IMR-90 (cell line): ENCODE measurements around the gene CENPX.

Source experiments
- BHLHE40 ChIP-seq: fragments of 150-350 bp; IDR thresholded peaks from 2 replicates; pipeline ENCODE4 v1.6.1; 2016; ENCODE audit warnings: mild to moderate bottlenecking, low read depth, low read length
- CEBPB ChIP-seq: IDR thresholded peaks from 2 replicates; pipeline ENCODE4 v1.6.1; 2012; ENCODE audit warnings: low read depth, low read length, improper control_type of control experiment
- POLR2A ChIP-seq: IDR thresholded peaks from 2 replicates; pipeline ENCODE4 v1.6.1; 2012; ENCODE audit warnings: mild to moderate bottlenecking, low read depth, low read length
- RAD21 ChIP-seq: IDR thresholded peaks from 2 replicates; pipeline ENCODE4 v1.6.1; 2012; ENCODE audit warnings: low read length, improper control_type of control experiment
- RFX5 ChIP-seq: IDR thresholded peaks from 2 replicates; pipeline ENCODE4 v1.8.0; 2012; ENCODE audit warnings: low read depth, mild to moderate bottlenecking, low read length, moderate library complexity
- SMC3 ChIP-seq: fragments of 150-350 bp; IDR thresholded peaks from 2 replicates; pipeline ENCODE4 v1.6.1; 2016; ENCODE audit warnings: low read depth, mild to moderate bottlenecking, antibody characterized with exemption, low read length, moderate library complexity
- TF ChIP-seq, protein P1 (sequence below): conservative IDR thresholded peaks from 2 replicates; pipeline ENCODE4 v1.5.1; 2012; ENCODE audit warnings: mild to moderate bottlenecking, low read depth, low read length, improper control_type of control experiment
- TF ChIP-seq, protein P2 (sequence below): fragments of 150-350 bp; IDR thresholded peaks from 2 replicates; pipeline ENCODE4 v1.6.1; 2017; ENCODE audit warnings: mild to moderate bottlenecking, antibody characterized with exemption, low read length, low read depth
- TF ChIP-seq, protein P3 (sequence below): fragments of 150-350 bp; IDR thresholded peaks from 2 replicates; pipeline ENCODE4 v1.6.1; 2016; ENCODE audit warnings: low read depth, mild to moderate bottlenecking, low read length, moderate library complexity, borderline replicate concordance

DNA sequence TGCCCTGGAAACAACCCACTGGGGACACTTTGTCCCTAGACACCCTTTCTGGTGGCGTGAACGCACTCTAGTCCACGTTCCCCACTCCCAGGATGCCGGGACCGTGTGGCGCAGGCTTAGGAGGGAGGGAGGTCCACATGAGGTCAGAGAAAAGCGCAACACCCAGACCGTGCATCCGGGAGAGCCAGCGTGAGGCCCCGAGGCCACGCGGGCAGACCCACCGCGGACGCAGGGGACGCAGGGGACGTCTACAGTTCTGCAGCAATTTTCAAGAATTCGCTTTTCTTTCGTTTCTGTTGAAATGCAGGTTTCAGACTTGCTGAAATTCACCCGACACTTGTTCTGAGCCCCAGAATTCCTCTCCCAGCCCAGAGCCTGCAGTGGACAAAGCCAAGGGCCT, 24.2 kb upstream of the CENPX start:
- TF ChIP-seq POLR2A: no peak
- TF ChIP-seq, protein P1, sequence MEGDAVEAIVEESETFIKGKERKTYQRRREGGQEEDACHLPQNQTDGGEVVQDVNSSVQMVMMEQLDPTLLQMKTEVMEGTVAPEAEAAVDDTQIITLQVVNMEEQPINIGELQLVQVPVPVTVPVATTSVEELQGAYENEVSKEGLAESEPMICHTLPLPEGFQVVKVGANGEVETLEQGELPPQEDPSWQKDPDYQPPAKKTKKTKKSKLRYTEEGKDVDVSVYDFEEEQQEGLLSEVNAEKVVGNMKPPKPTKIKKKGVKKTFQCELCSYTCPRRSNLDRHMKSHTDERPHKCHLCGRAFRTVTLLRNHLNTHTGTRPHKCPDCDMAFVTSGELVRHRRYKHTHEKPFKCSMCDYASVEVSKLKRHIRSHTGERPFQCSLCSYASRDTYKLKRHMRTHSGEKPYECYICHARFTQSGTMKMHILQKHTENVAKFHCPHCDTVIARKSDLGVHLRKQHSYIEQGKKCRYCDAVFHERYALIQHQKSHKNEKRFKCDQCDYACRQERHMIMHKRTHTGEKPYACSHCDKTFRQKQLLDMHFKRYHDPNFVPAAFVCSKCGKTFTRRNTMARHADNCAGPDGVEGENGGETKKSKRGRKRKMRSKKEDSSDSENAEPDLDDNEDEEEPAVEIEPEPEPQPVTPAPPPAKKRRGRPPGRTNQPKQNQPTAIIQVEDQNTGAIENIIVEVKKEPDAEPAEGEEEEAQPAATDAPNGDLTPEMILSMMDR: no peak
- TF ChIP-seq RAD21: no peak
- TF ChIP-seq, protein P2, sequence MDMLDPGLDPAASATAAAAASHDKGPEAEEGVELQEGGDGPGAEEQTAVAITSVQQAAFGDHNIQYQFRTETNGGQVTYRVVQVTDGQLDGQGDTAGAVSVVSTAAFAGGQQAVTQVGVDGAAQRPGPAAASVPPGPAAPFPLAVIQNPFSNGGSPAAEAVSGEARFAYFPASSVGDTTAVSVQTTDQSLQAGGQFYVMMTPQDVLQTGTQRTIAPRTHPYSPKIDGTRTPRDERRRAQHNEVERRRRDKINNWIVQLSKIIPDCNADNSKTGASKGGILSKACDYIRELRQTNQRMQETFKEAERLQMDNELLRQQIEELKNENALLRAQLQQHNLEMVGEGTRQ: no peak
- no peak for TF ChIP-seq RFX5
- TF ChIP-seq SMC3: no peak
- TF ChIP-seq BHLHE40: no peak
- TF ChIP-seq CEBPB: no peak
- TF ChIP-seq, protein P3, sequence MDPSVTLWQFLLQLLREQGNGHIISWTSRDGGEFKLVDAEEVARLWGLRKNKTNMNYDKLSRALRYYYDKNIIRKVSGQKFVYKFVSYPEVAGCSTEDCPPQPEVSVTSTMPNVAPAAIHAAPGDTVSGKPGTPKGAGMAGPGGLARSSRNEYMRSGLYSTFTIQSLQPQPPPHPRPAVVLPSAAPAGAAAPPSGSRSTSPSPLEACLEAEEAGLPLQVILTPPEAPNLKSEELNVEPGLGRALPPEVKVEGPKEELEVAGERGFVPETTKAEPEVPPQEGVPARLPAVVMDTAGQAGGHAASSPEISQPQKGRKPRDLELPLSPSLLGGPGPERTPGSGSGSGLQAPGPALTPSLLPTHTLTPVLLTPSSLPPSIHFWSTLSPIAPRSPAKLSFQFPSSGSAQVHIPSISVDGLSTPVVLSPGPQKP: no peak
